Esophagus squamous epithelium (tissue), 5 donors: Measurements from ENCODE around the gene FBXW7. TPM values are rescaled to one million over a fixed set of nuclear protein-coding genes. Genes with fewer than 3 reads are reported as not detected.
A peak's percentile ranks its signal among the peaks of the same experiment; 100 is the strongest.

Source experiments
- DNase-seq: peaks from one replicate; lab custom pipeline; 2025; lab: John Stamatoyannopoulos, UW
- H3K27ac ChIP-seq, 4 donors: fragments of 200-600 bp; sonication (generic); one replicate each; pipeline ENCODE4 v1.5.1; 2016 to 2019; ENCODE audit warnings: mild to moderate bottlenecking in 1 of 4
- H3K27me3 ChIP-seq, 4 donors: fragments of 200-600 bp; sonication (generic); 1 replicate in 3 of 4; 2 replicates in 1 of 4; pipeline versions ENCODE4 v1.5.1 to v1.6.0; 2017 to 2021; ENCODE audit warnings: antibody characterized with exemption in 1 of 4
- H3K36me3 ChIP-seq, 3 donors: fragments of 200-600 bp; sonication (generic); one replicate each; pipeline ENCODE4 v1.5.1; 2016 to 2019
- H3K4me1 ChIP-seq, 3 donors: fragments of 200-600 bp; sonication (generic); one replicate each; pipeline ENCODE4 v1.5.1; 2017 to 2019
- H3K4me3 ChIP-seq, 4 donors: fragments of 200-600 bp; sonication (generic); 1 replicate in 3 of 4; 2 replicates in 1 of 4; pipeline ENCODE4 v1.5.1; 2016 to 2019; ENCODE audit warnings: mild to moderate bottlenecking in 2 of 4, moderate library complexity in 1 of 4
- H3K9me3 ChIP-seq, 3 donors: fragments of 200-600 bp; sonication (generic); one replicate each; pipeline ENCODE4 v1.5.1; 2016 to 2019
- CTCF ChIP-seq, 6 experiments: fragments of 450-650 bp in 4 of 6; fragments of 200-600 bp in 2 of 6; sonication (generic) in 2 of 6; IDR thresholded peaks; one replicate each; pipeline ENCODE4 v1.5.1; 2016 to 2019; ENCODE audit warnings: antibody characterized with exemption in 6 of 6, mild to moderate bottlenecking in 4 of 6, moderate library complexity in 4 of 6
- POLR2A ChIP-seq, 4 donors: fragments of 450-650 bp; IDR thresholded peaks; one replicate each; pipeline ENCODE4 v1.6.1; 2017; ENCODE audit warnings: antibody characterized with exemption in 4 of 4, mild to moderate bottlenecking in 4 of 4, moderate library complexity in 3 of 4
- WGBS, 2 donors: methylation state at CpG; one replicate each; pipeline ENCODE4 v1.1.5; 2018; 5-methylcytosine and 5-hydroxymethylcytosine counted together
- intact Hi-C: fragments of 100-400 bp; cut with DNase I; formaldehyde crosslinking; loops from one replicate; pipeline ENCODE4 v1.15.0; 2022
- total RNA-seq, 4 donors: library from RNA; depleted of rRNA; stranded (reverse); fragments of >200 nt; gene quantifications; one replicate each; pipeline ENCODE4 v1.1.0, GENCODE V29; 2016
- donor health status: DM: yes; HTN: yes; CAD: no.

Gene FBXW7
- total RNA-seq, 4 donors from 2014 or later, result 32.3 to 92.7 (median 36.9) TPM

- Histone ChIP-seq H3K27ac (no peak overlapping the region), H3K9me3 (no peaks in the 10 kb centered on the region), H3K4me3 (no peak overlapping the region), H3K36me3 (no peaks in the 10 kb centered on the region), H3K27me3 (no peaks in the 10 kb centered on the region), H3K4me1 (no peaks in the 10 kb centered on the region)
- TF ChIP-seq POLR2A (IDR thresholded peaks at IDR 0.05) (no peak), CTCF (IDR thresholded peaks at IDR 0.05) (no peak)
- intact Hi-C loops, result no loop called here
- no peak for DNase-seq
- WGBS, 2 donors, result 96 to 100% methylated on average over 3 of the region's 3 CpGs
These were observed 134.5 kb downstream of the FBXW7 start for GRCh38 chr4:152401424-152401823.

- no peaks in the 10 kb centered on the region for H3K27me3 ChIP-seq
- no peaks in the 10 kb centered on the region for H3K9me3 ChIP-seq
- no peaks in the 10 kb centered on the region for H3K36me3 ChIP-seq
- no peak for TF ChIP-seq POLR2A (IDR thresholded peaks at IDR 0.05)
- TF ChIP-seq CTCF (IDR thresholded peaks at IDR 0.05), result no peak
- intact Hi-C loops, result no loop called here
- no peaks in the 10 kb centered on the region for H3K4me1 ChIP-seq
- no peak overlapping the region for H3K4me3 ChIP-seq
- DNase-seq, result no peak
- no peak overlapping the region for H3K27ac ChIP-seq
These were observed 136.6 kb downstream of the FBXW7 start for GRCh38 chr4:152399246-152399645.

- TF ChIP-seq POLR2A (IDR thresholded peaks at IDR 0.05) (no peak), CTCF (IDR thresholded peaks at IDR 0.05) (peak in 5 of 6 experiments; percentile 18 to 46 (median 32))
- Histone ChIP-seq H3K4me1 (no peaks in the 10 kb centered on the region), H3K36me3 (no peaks in the 10 kb centered on the region), H3K9me3 (no peaks in the 10 kb centered on the region), H3K27ac (no peak overlapping the region), H3K27me3 (no peaks in the 10 kb centered on the region), H3K4me3 (no peak overlapping the region)
- DNase-seq, result no peak
- WGBS, 2 donors, result 67 to 83% methylated on average over 1 of the region's 1 CpG
- intact Hi-C loops, result no loop called here
These were observed 137.8 kb downstream of the FBXW7 start for GRCh38 chr4:152398060-152398459.

- Histone ChIP-seq H3K27ac (no peak overlapping the region), H3K27me3 (no peaks in the 10 kb centered on the region), H3K4me1 (no peaks in the 10 kb centered on the region), H3K4me3 (no peak overlapping the region), H3K9me3 (no peaks in the 10 kb centered on the region), H3K36me3 (no peaks in the 10 kb centered on the region)
- intact Hi-C loops, result no loop called here
- no peak for DNase-seq
- no peak for TF ChIP-seq POLR2A (IDR thresholded peaks at IDR 0.05)
- no peak for TF ChIP-seq CTCF (IDR thresholded peaks at IDR 0.05)
- whole genome bisulfite sequencing, 2 donors, result 71 to 87% methylated on average over 2 to 4 of the region's 4 CpGs
These were observed 141.1 kb downstream of the FBXW7 start for GRCh38 chr4:152394791-152395190.

- DNase-seq, result no peak
- Histone ChIP-seq H3K36me3 (no peaks in the 10 kb centered on the region), H3K27me3 (no peaks in the 10 kb centered on the region), H3K27ac (no peak overlapping the region), H3K4me1 (no peaks in the 10 kb centered on the region), H3K9me3 (no peaks in the 10 kb centered on the region), H3K4me3 (no peak overlapping the region)
- 91 to 99% methylated on average over 3 of the region's 3 CpGs for WGBS, 2 donors
- intact Hi-C loops, result no loop called here
- TF ChIP-seq CTCF (IDR thresholded peaks at IDR 0.05), result no peak
- no peak for TF ChIP-seq POLR2A (IDR thresholded peaks at IDR 0.05)
These were observed 143.8 kb downstream of the FBXW7 start for GRCh38 chr4:152392079-152392478.
